Measurements from ENCODE around the gene ZXDB.
"Not testable (repeated sequence)": the region's sequence is repeated elsewhere in the genome, so short reads cannot be mapped to it uniquely, and the experiment has no call there.

Gene ZXDB

GRCh38 chrX:57591284-57592159 is at the start of gene ZXDB:
ZXDB (plus strand) TSS chrX:57592011; CDS start chrX:57592049, 38 bp downstream.
- not testable (repeated sequence) for DNase-seq (ENCODE audit: low read depth in 2 of 2)

- DNase-seq (ENCODE audit: low read depth in 2 of 2): no peak
These were observed 26.6 kb upstream of the ZXDB start for GRCh38 chrX:57565198-57565597.

DNA sequence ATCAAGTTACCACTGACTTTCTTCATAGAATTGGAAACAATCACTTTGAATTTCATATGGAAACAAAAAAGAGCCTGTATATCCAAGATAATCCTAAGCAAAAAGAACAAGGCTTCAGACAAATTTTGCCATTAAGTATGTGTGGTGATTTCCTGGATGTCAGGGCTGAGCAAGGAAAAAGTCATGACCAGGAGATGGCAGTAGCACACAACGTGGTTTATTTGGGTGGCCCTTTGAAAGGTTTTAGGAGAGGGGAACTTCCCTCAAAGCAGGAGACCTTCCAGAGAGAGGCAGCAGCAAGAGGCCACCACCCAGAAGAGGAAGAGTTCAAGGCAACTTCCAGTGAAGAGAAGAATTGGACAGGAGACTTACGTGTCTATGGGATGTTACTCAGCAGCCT is 18.1 kb upstream of the ZXDB start:
- no peak for DNase-seq (ENCODE audit: low read depth in 2 of 2)

DNA sequence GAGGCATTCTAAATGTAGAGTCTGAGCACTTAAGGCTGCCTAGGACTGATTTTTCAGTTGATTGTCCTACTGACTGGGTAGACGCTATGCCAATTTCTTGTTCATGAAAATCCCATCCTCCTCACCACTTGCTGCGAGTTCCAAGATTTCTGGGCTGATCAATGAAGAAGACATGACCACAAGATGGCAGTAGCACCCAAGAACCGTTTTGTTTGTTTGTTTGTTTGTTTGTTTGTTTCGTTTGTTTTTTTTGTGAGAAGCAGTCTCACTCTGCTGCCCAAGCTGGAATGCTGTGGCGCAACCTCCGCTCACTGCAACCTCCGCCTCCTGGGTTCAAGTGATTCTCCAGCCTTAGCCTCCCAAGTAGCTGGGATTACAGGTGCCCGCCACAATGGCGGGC is 8.9 kb upstream of the ZXDB start:
- DNase-seq (ENCODE audit: low read depth in 2 of 2): not testable (repeated sequence)

GRCh38 chrX:57583477-57583876 is 8.3 kb upstream of the ZXDB start:
- DNase-seq (ENCODE audit: low read depth in 2 of 2): no peak

GRCh38 chrX:57586360-57586759 is 5.5 kb upstream of the ZXDB start:
- DNase-seq (ENCODE audit: low read depth in 2 of 2): no peak

- no peak for DNase-seq (ENCODE audit: low read depth in 2 of 2)
These were observed 4.7 kb upstream of the ZXDB start for GRCh38 chrX:57587062-57587461.

DNA sequence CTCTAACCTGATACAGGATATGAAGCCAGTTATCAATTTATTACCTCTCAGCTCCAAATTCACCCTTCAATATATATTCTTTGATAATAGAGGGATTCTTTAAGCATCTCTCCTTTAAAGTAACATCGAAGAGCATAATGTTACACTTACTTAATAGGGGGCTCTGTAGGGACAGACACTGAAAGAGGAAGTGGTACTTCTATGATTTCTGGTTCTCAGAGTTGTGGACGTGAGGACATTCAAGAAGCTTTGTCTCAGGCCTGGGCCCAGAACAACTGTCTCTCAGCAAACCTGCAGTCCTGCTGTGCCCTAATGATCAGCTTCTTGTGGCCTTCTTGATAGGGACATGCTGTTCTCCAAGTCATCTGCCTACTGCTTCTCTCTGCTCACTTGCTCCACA is 4.2 kb upstream of the ZXDB start:
- DNase-seq (ENCODE audit: low read depth in 2 of 2): no peak

- DNase-seq (ENCODE audit: low read depth in 2 of 2): not testable (repeated sequence)
These were observed 516 bp downstream of the ZXDB start for GRCh38 chrX:57592160-57592893.

DNA sequence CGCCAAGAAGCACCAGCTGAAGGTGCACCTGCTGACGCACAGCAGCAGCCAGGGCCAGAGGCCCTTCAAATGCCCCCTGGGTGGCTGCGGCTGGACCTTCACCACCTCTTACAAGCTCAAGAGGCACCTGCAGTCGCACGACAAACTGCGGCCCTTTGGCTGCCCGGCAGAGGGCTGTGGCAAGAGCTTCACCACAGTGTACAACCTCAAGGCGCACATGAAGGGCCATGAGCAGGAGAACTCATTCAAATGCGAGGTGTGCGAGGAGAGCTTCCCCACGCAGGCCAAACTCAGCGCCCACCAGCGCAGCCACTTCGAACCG is 1.0 kb downstream of the ZXDB start:
- not testable (repeated sequence) for DNase-seq (ENCODE audit: low read depth in 2 of 2)

GRCh38 chrX:57595381-57595811 is 3.6 kb downstream of the ZXDB start:
- DNase-seq (ENCODE audit: low read depth in 2 of 2): no peak

- no peak for DNase-seq (ENCODE audit: low read depth in 2 of 2)
These were observed 4.3 kb downstream of the ZXDB start for GRCh38 chrX:57596109-57596508.

GRCh38 chrX:57596516-57596915 is 4.7 kb downstream of the ZXDB start:
- DNase-seq (ENCODE audit: low read depth in 2 of 2): no peak

- no peak for DNase-seq (ENCODE audit: low read depth in 2 of 2)
These were observed 15.7 kb downstream of the ZXDB start for GRCh38 chrX:57607295-57608187.

GRCh38 chrX:57613351-57613750 is 21.5 kb downstream of the ZXDB start:
- not testable (repeated sequence) for DNase-seq (ENCODE audit: low read depth in 2 of 2)

DNA sequence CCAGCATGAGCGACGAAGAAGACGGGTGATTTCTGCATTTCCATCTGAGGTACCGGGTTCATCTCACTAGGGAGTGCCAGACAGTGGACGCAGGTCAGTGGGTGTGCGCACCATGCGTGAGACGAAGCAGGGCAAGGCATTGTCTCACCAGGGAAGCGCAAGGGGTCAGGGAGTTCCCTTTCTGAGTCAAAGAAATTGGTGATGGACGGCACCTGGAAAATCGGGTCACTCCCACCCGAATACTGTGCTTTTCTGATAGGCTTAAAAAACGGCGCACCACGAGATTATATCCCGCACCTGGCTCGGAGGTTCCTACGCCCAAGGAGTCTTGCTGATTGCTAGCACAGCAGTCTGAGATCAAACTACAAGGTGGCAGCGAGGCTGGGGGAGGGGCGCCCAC is 37.6 kb downstream of the ZXDB start:
- not testable (repeated sequence) for DNase-seq (ENCODE audit: low read depth in 2 of 2)

DNA sequence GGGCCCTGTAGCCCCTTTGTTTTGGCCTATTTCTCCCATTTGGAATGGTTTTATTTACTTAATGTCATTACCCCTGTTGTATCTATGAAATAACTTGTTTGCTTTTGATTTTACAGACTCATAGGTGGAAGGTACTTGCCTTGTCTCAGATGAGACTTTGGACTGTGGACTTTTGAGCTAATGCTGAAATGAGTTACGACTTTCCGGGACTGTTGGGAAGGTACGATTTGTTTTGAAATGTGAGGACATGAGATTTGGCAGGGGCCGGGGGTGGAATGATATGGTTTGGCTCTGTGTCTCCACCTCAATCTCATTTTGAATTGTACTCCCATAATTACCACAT is 48.8 kb downstream of the ZXDB start:
- DNase-seq (ENCODE audit: low read depth in 2 of 2): no peak

- no peak for DNase-seq (ENCODE audit: low read depth in 2 of 2)
These were observed 49.5 kb downstream of the ZXDB start for GRCh38 chrX:57641338-57641737.

GRCh38 chrX:57643698-57644097 is 51.9 kb downstream of the ZXDB start:
- DNase-seq (ENCODE audit: low read depth in 2 of 2): no peak

- no peak for DNase-seq (ENCODE audit: low read depth in 2 of 2)
These were observed 55.2 kb downstream of the ZXDB start for GRCh38 chrX:57647020-57647419.

Measured in stimulated activated CD4-positive, alpha-beta T cell treated with anti-CD3 and anti-CD28 coated beads, Interleukin-12 subunit alpha, Interleukin-12 subunit beta, amount 100 ng/mL, for 24 hours (primary cell).